ENCODE results near the gene FADS1.

The FADS1 gene

GRCh38 chr11:61840371-61840770 is 23.6 kb upstream of the FADS1 start:
- no peaks in the 10 kb centered on the region for H3K9me3 ChIP-seq (ENCODE audit: control insufficient read depth, low read length)
- no peak overlapping the region for H3K9ac ChIP-seq (ENCODE audit: low read length)
- H3K36me3 ChIP-seq (ENCODE audit: control insufficient read depth, insufficient read depth, low read length) = no peaks in the 10 kb centered on the region
- no peaks in the 10 kb centered on the region for H3K4me1 ChIP-seq (ENCODE audit: control insufficient read depth, insufficient read depth, low read length)
- H3K4me3 ChIP-seq (ENCODE audit: low read length) = no peak overlapping the region
- H3K27me3 ChIP-seq (ENCODE audit: control insufficient read depth, insufficient read depth, low read length) = no peaks in the 10 kb centered on the region

- Histone ChIP-seq H3K4me1 (ENCODE audit: control insufficient read depth, insufficient read depth, low read length) (no peaks in the 10 kb centered on the region), H3K9me3 (ENCODE audit: control insufficient read depth, low read length) (no peaks in the 10 kb centered on the region), H3K9ac (ENCODE audit: low read length) (no peak overlapping the region), H3K36me3 (ENCODE audit: control insufficient read depth, insufficient read depth, low read length) (no peaks in the 10 kb centered on the region), H3K4me3 (ENCODE audit: low read length) (no peak overlapping the region), H3K27me3 (ENCODE audit: control insufficient read depth, insufficient read depth, low read length) (no peaks in the 10 kb centered on the region)
These were observed 22.9 kb upstream of the FADS1 start for GRCh38 chr11:61839742-61840141.

- H3K9ac ChIP-seq (ENCODE audit: low read length) = no peak overlapping the region
- H3K4me1 ChIP-seq (ENCODE audit: control insufficient read depth, insufficient read depth, low read length) = no peaks in the 10 kb centered on the region
- no peaks in the 10 kb centered on the region for H3K36me3 ChIP-seq (ENCODE audit: control insufficient read depth, insufficient read depth, low read length)
- no peaks in the 10 kb centered on the region for H3K27me3 ChIP-seq (ENCODE audit: control insufficient read depth, insufficient read depth, low read length)
- H3K9me3 ChIP-seq (ENCODE audit: control insufficient read depth, low read length) = no peaks in the 10 kb centered on the region
- no peak overlapping the region for H3K4me3 ChIP-seq (ENCODE audit: low read length)
These were observed 22.1 kb upstream of the FADS1 start for GRCh38 chr11:61838921-61839320.

GRCh38 chr11:61838501-61838900 is 21.7 kb upstream of the FADS1 start:
- Histone ChIP-seq H3K9ac (ENCODE audit: low read length) (no peak overlapping the region), H3K4me1 (ENCODE audit: control insufficient read depth, insufficient read depth, low read length) (no peaks in the 10 kb centered on the region), H3K36me3 (ENCODE audit: control insufficient read depth, insufficient read depth, low read length) (no peaks in the 10 kb centered on the region), H3K9me3 (ENCODE audit: control insufficient read depth, low read length) (no peaks in the 10 kb centered on the region), H3K27me3 (ENCODE audit: control insufficient read depth, insufficient read depth, low read length) (peaks cover 2% of the 10 kb centered on the region), H3K4me3 (ENCODE audit: low read length) (no peak overlapping the region)

GRCh38 chr11:61837411-61838005 is 20.7 kb upstream of the FADS1 start:
- no peaks in the 10 kb centered on the region for H3K4me1 ChIP-seq (ENCODE audit: control insufficient read depth, insufficient read depth, low read length)
- H3K27me3 ChIP-seq (ENCODE audit: control insufficient read depth, insufficient read depth, low read length) = peaks cover 3% of the 10 kb centered on the region
- no peak overlapping the region for H3K9ac ChIP-seq (ENCODE audit: low read length)
- H3K9me3 ChIP-seq (ENCODE audit: control insufficient read depth, low read length) = no peaks in the 10 kb centered on the region
- H3K4me3 ChIP-seq (ENCODE audit: low read length) = no peak overlapping the region
- H3K36me3 ChIP-seq (ENCODE audit: control insufficient read depth, insufficient read depth, low read length) = no peaks in the 10 kb centered on the region

GRCh38 chr11:61836193-61836592 is 19.4 kb upstream of the FADS1 start:
- H3K4me1 ChIP-seq (ENCODE audit: control insufficient read depth, insufficient read depth, low read length) = no peaks in the 10 kb centered on the region
- H3K36me3 ChIP-seq (ENCODE audit: control insufficient read depth, insufficient read depth, low read length) = no peaks in the 10 kb centered on the region
- no peaks in the 10 kb centered on the region for H3K9me3 ChIP-seq (ENCODE audit: control insufficient read depth, low read length)

GRCh38 chr11:61834278-61835048 is 17.7 kb upstream of the FADS1 start:
- no peaks in the 10 kb centered on the region for H3K9me3 ChIP-seq (ENCODE audit: control insufficient read depth, low read length)
- no peak overlapping the region for H3K4me3 ChIP-seq (ENCODE audit: low read length)
- H3K9ac ChIP-seq (ENCODE audit: low read length) = no peak overlapping the region
- no peaks in the 10 kb centered on the region for H3K36me3 ChIP-seq (ENCODE audit: control insufficient read depth, insufficient read depth, low read length)
- peaks cover 16% of the 10 kb centered on the region for H3K27me3 ChIP-seq (ENCODE audit: control insufficient read depth, insufficient read depth, low read length)
- H3K4me1 ChIP-seq (ENCODE audit: control insufficient read depth, insufficient read depth, low read length) = no peaks in the 10 kb centered on the region

More at GRCh38 chr11:61836193-61836592, 19.4 kb upstream of the FADS1 start:
- Histone ChIP-seq H3K27me3 (ENCODE audit: control insufficient read depth, insufficient read depth, low read length) (peaks cover 3% of the 10 kb centered on the region), H3K4me3 (ENCODE audit: low read length) (no peak overlapping the region), H3K9ac (ENCODE audit: low read length) (no peak overlapping the region)

GRCh38 chr11:61833926-61834277 is 17.1 kb upstream of the FADS1 start:
- Histone ChIP-seq H3K9ac (ENCODE audit: low read length) (no peak overlapping the region), H3K9me3 (ENCODE audit: control insufficient read depth, low read length) (no peaks in the 10 kb centered on the region), H3K4me1 (ENCODE audit: control insufficient read depth, insufficient read depth, low read length) (no peaks in the 10 kb centered on the region), H3K4me3 (ENCODE audit: low read length) (no peak overlapping the region), H3K36me3 (ENCODE audit: control insufficient read depth, insufficient read depth, low read length) (no peaks in the 10 kb centered on the region), H3K27me3 (ENCODE audit: control insufficient read depth, insufficient read depth, low read length) (peaks cover 21% of the 10 kb centered on the region)

- Histone ChIP-seq H3K27me3 (ENCODE audit: control insufficient read depth, insufficient read depth, low read length) (peaks cover 26% of the 10 kb centered on the region), H3K4me3 (ENCODE audit: low read length) (no peak overlapping the region), H3K4me1 (ENCODE audit: control insufficient read depth, insufficient read depth, low read length) (no peaks in the 10 kb centered on the region), H3K9me3 (ENCODE audit: control insufficient read depth, low read length) (no peaks in the 10 kb centered on the region), H3K36me3 (ENCODE audit: control insufficient read depth, insufficient read depth, low read length) (no peaks in the 10 kb centered on the region), H3K9ac (ENCODE audit: low read length) (no peak overlapping the region)
These were observed 16.7 kb upstream of the FADS1 start for GRCh38 chr11:61833471-61833870.

- Histone ChIP-seq H3K36me3 (ENCODE audit: control insufficient read depth, insufficient read depth, low read length) (no peaks in the 10 kb centered on the region), H3K27me3 (ENCODE audit: control insufficient read depth, insufficient read depth, low read length) (peaks cover 33% of the 10 kb centered on the region), H3K9me3 (ENCODE audit: control insufficient read depth, low read length) (no peaks in the 10 kb centered on the region), H3K9ac (ENCODE audit: low read length) (no peak overlapping the region), H3K4me3 (ENCODE audit: low read length) (no peak overlapping the region), H3K4me1 (ENCODE audit: control insufficient read depth, insufficient read depth, low read length) (no peaks in the 10 kb centered on the region)
These were observed 16.0 kb upstream of the FADS1 start for GRCh38 chr11:61832754-61833153.

- Histone ChIP-seq H3K27me3 (ENCODE audit: control insufficient read depth, insufficient read depth, low read length) (peaks cover 38% of the 10 kb centered on the region), H3K4me3 (ENCODE audit: low read length) (no peak overlapping the region), H3K9ac (ENCODE audit: low read length) (no peak overlapping the region), H3K36me3 (ENCODE audit: control insufficient read depth, insufficient read depth, low read length) (no peaks in the 10 kb centered on the region), H3K4me1 (ENCODE audit: control insufficient read depth, insufficient read depth, low read length) (no peaks in the 10 kb centered on the region), H3K9me3 (ENCODE audit: control insufficient read depth, low read length) (no peaks in the 10 kb centered on the region)
These were observed 15.4 kb upstream of the FADS1 start for GRCh38 chr11:61832207-61832606.

GRCh38 chr11:61830237-61831105 is 13.7 kb upstream of the FADS1 start:
- no peaks in the 10 kb centered on the region for H3K9me3 ChIP-seq (ENCODE audit: control insufficient read depth, low read length)
- H3K9ac ChIP-seq (ENCODE audit: low read length) = no peak overlapping the region
- no peaks in the 10 kb centered on the region for H3K36me3 ChIP-seq (ENCODE audit: control insufficient read depth, insufficient read depth, low read length)
- no peaks in the 10 kb centered on the region for H3K4me1 ChIP-seq (ENCODE audit: control insufficient read depth, insufficient read depth, low read length)
- H3K4me3 ChIP-seq (ENCODE audit: low read length) = no peak overlapping the region
- H3K27me3 ChIP-seq (ENCODE audit: control insufficient read depth, insufficient read depth, low read length) = peaks cover 48% of the 10 kb centered on the region

Measured in mucosa of stomach (tissue), 1 donor.